SK-N-SH treated with all-trans-retinoic acid at 6 μM for 48 hours (cell line): Measurements from ENCODE around the gene RND2.

Source experiments
- ARNTL ChIP-seq: fragments of 450-650 bp; formaldehyde crosslinking; IDR thresholded peaks from 2 replicates; pipeline ENCODE4 v1.5.0; 2020; ENCODE audit warnings: low read depth, mild to moderate bottlenecking, moderate library complexity, borderline replicate concordance
- ISL1 ChIP-seq: fragments of 250-450 bp; sonication (Bioruptor Pico); IDR thresholded peaks from 2 replicates; pipeline ENCODE4 v2.1.2; 2022; ENCODE audit warnings: mild to moderate bottlenecking, moderate library complexity
- TCF4 ChIP-seq: fragments of 250-450 bp; sonication (Bioruptor Pico); IDR thresholded peaks from 2 replicates; pipeline ENCODE4 v1.8.0; 2021; ENCODE audit warnings: mild to moderate bottlenecking, moderate library complexity, borderline replicate concordance
- ZFP3 ChIP-seq: fragments of 250-450 bp; sonication (Bioruptor Pico); IDR thresholded peaks from 2 replicates; pipeline ENCODE4 v1.5.0; 2020; ENCODE audit warnings: mild to moderate bottlenecking, moderate library complexity

GRCh38 chr17:43013296-43013695 is 11.7 kb upstream of the RND2 start:
- no peak for TF ChIP-seq ZFP3
- no peak for TF ChIP-seq TCF4
- no peak for TF ChIP-seq ISL1 (CRISPR knock-in tag)
- no peak for TF ChIP-seq ARNTL (CRISPR knock-in tag)
